22Rv1 (cell line): ENCODE results near the gene FREM2.

Experiments used
- CTCF ChIP-seq: fragments of 450-650 bp; IDR thresholded peaks from 2 replicates; pipeline ENCODE4 v1.5.1; 2017; ENCODE audit warnings: mild to moderate bottlenecking
- ZFX ChIP-seq: fragments of 450-650 bp; IDR thresholded peaks from 2 replicates; pipeline ENCODE4 v1.6.1; 2017; ENCODE audit warnings: antibody characterized with exemption, borderline replicate concordance

DNA sequence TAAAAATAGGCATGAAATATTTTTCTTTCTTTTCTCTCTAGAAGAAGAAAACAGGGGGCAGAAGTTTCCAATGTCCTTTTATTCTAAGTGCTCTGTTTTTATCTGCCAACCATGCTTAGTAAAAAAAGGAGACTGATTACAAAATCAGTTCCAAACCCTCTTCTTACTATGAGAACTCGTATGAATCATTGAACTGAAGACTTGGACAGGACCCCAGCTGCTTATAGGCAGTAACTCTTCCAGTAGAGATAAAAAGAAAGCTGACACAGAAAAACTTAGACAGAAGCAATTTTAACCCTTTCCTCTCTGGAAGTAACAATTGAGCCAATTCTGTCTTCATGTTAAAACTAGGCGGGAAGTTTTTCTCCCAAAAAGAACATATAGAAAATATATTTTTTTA, 24.5 kb upstream of the FREM2 start:
- TF ChIP-seq CTCF, result no peak
- no peak for TF ChIP-seq ZFX
